HepG2 (cell line): ENCODE data around the gene RYK. TPM values are rescaled to one million over a fixed set of nuclear protein-coding genes. Genes with fewer than 3 reads are reported as not detected.

Source experiments
- ATAC-seq: fragments of 200-7000 bp; cut with Tn5 transposase; 3 replicates; pipeline ENCODE4 v1.9.1; 2020; ENCODE audit warnings: mild to moderate bottlenecking, moderate library complexity
- BruUV-seq: library from RNA; stranded (reverse); fragments of 400-500 nt; replicated peaks from 2 replicates; lab custom pipeline; 2021; lab: Mats Ljungman, UMichigan
- CTCF ChIA-PET: fragments of 300-600 bp; formaldehyde crosslinking; extraction: SDS; loops from one replicate; lab custom pipeline; 2021; ENCODE audit warnings: low total read pairs, inconsistent platforms, low intra/inter-chr PET ratio; lab: Yijun Ruan, JAX
- POLR2A ChIA-PET: fragments of 350-600 bp; sonication (Branson Sonifier 250); formaldehyde crosslinking; loops from one replicate; lab custom pipeline; 2020; ENCODE audit warnings: antibody characterized with exemption, inconsistent platforms; lab: Yijun Ruan, JAX
- DNase-seq: peaks from one replicate; pipeline ENCODE4 v3.0.0-alpha.2; 2015; ENCODE audit warnings: low spot score
- FAIRE-seq: peaks from 3 replicates; lab custom pipeline; 2011; peaks lifted over from hg19 to GRCh38; lab: Jason Lieb, UNC
- H2AFZ ChIP-seq: one replicate; pipeline ENCODE4 v1.6.1; 2011; ENCODE audit warnings: low read length, inconsistent platforms
- H3K27ac ChIP-seq: fragments of 300-600 bp; 3 replicates; pipeline ENCODE4 v1.8.0; 2011; ENCODE audit warnings: mixed run types, mild to moderate bottlenecking, mixed read lengths, low read length, inconsistent platforms; ENCODE audit not compliant: insufficient read depth; ENCODE audit errors: extremely low read length
- H3K27me3 ChIP-seq, 2 experiments: fragments of 200-600 bp in 1 of 2; 2 replicates in 1 of 2; 3 replicates in 1 of 2; pipeline versions ENCODE4 v1.6.0 to v1.8.0; 2011; ENCODE audit warnings: low read length in 2 of 2, mild to moderate bottlenecking in 2 of 2, moderate library complexity in 2 of 2, inconsistent platforms in 1 of 2; ENCODE audit not compliant: insufficient read depth in 2 of 2, control insufficient read depth in 1 of 2
- H3K36me3 ChIP-seq, 2 experiments: fragments of 200-600 bp in 1 of 2; replicated peaks in 1 of 2; 2 replicates in 1 of 2; 3 replicates in 1 of 2; pipeline versions ENCODE4 v1.5.1 to v1.8.0; 2011; ENCODE audit warnings: low read length in 2 of 2, inconsistent platforms in 1 of 2; ENCODE audit not compliant: insufficient read depth in 2 of 2, control insufficient read depth in 1 of 2
- H3K4me1 ChIP-seq: 2 replicates; pipeline ENCODE4 v1.5.1; 2012; ENCODE audit warnings: low read length, inconsistent platforms; ENCODE audit not compliant: insufficient read depth
- H3K4me2 ChIP-seq: 2 replicates; pipeline ENCODE4 v1.6.0; 2011; ENCODE audit warnings: low read depth, low read length, inconsistent platforms
- H3K4me3 ChIP-seq, 3 experiments: fragments of 200-600 bp in 1 of 3; sonication (generic), shearing (Covaris generic) in 1 of 3; replicated peaks in 1 of 3; 2 replicates each; pipeline ENCODE4 v1.5.1; 2011 to 2016; ENCODE audit warnings: low read length in 3 of 3, inconsistent platforms in 2 of 3, low read depth in 2 of 3, mild to moderate bottlenecking in 2 of 3, control low read depth in 1 of 3, mixed read lengths in 1 of 3; ENCODE audit not compliant: insufficient read depth in 1 of 3
- H3K79me2 ChIP-seq: one replicate; pipeline ENCODE4 v1.6.1; 2011; ENCODE audit warnings: low read length, inconsistent platforms; ENCODE audit not compliant: insufficient read depth
- H3K9ac ChIP-seq: 2 replicates; pipeline ENCODE4 v1.6.0; 2011; ENCODE audit warnings: mild to moderate bottlenecking, low read depth, low read length, inconsistent platforms; ENCODE audit not compliant: insufficient read depth
- H3K9me3 ChIP-seq: 2 replicates; pipeline ENCODE4 v1.5.1; 2012; ENCODE audit warnings: mild to moderate bottlenecking, low read length
- H4K20me1 ChIP-seq: 2 replicates; pipeline ENCODE4 v1.6.0; 2011; ENCODE audit warnings: inconsistent platforms, mild to moderate bottlenecking, low read length, moderate library complexity; ENCODE audit not compliant: insufficient read depth
- ISL2 ChIP-seq: sonication (generic); formaldehyde crosslinking; IDR thresholded peaks from 2 replicates; pipeline ENCODE4 v1.5.0; 2020; ENCODE audit warnings: missing genetic modification reagents
- POLR2A ChIP-seq, 2 experiments: IDR thresholded peaks; 2 replicates each; pipeline ENCODE4 v1.6.1; 2011; ENCODE audit warnings: low read depth in 2 of 2, low read length in 2 of 2, mild to moderate bottlenecking in 1 of 2, moderate library complexity in 1 of 2; ENCODE audit not compliant: insufficient read depth in 1 of 2
- POLR2AphosphoS5 ChIP-seq: IDR thresholded peaks from 2 replicates; pipeline ENCODE4 v1.6.1; 2012; ENCODE audit warnings: low read depth, low read length
- SIX4 ChIP-seq: sonication (generic); formaldehyde crosslinking; IDR thresholded peaks from 2 replicates; pipeline ENCODE4 v1.4.0; 2020; ENCODE audit warnings: missing genetic modification reagents
- THAP11 ChIP-seq: IDR thresholded peaks from 2 replicates; pipeline ENCODE4 v1.6.1; 2016; ENCODE audit warnings: missing biosample characterization, missing genetic modification reagents
- ZKSCAN5 ChIP-seq: sonication (generic); formaldehyde crosslinking; IDR thresholded peaks from 2 replicates; pipeline ENCODE4 v1.5.1; 2020; ENCODE audit warnings: mild to moderate bottlenecking, missing genetic modification reagents
- ZNF10 ChIP-seq: sonication (generic); formaldehyde crosslinking; IDR thresholded peaks from 2 replicates; pipeline ENCODE4 v1.4.0; 2020; ENCODE audit warnings: mild to moderate bottlenecking, low read depth, missing genetic modification reagents, borderline replicate concordance
- WGBS: methylation state at CpG from one replicate; pipeline ENCODE4 v1.1.6; 2017; ENCODE audit warnings: low lambda C conversion rate; 5-methylcytosine and 5-hydroxymethylcytosine counted together
- in situ Hi-C: cut with HindIII; loops from 2 replicates; pipeline ENCODE4 v1.10.0; 2017; ENCODE audit warnings: low pct_unique_long_range_greater_than_20kb; ENCODE audit not compliant: extremely low pct_ligation_motif_present
- intact Hi-C: fragments of 100-400 bp; cut with micrococcal nuclease; formaldehyde crosslinking; loops from one replicate; pipeline ENCODE4 v1.10.0; 2022; ENCODE audit not compliant: unreplicated experiment
- polyA plus RNA-seq, 8 experiments: library from polyadenylated mRNA; depleted of rRNA in 3 of 8; stranded (reverse) in 7 of 8; unstranded in 1 of 8; fragments of >200 nt; fragmentation: Illumina TruSeq in 4 of 8; extraction: Trizol in 4 of 8; gene quantifications; 2 replicates each; pipeline versions ENCODE4 v1.2.1 to v1.2.3, GENCODE V29; 2011 to 2016; ENCODE audit warnings: low read depth in 4 of 8, missing spikeins in 1 of 8, mixed read lengths in 1 of 8; ENCODE audit not compliant: insufficient read depth in 1 of 8
- total RNA-seq, 5 experiments: library from RNA; depleted of rRNA; stranded (reverse); fragments of >200 nt; fragmentation: Illumina TruSeq; extraction: Trizol; gene quantifications; 2 replicates each; pipeline ENCODE4 v1.2.3, GENCODE V29; 2016; ENCODE audit warnings: low read depth in 1 of 5
- TF ChIP-seq, protein P1 (sequence below): sonication (generic); formaldehyde crosslinking; IDR thresholded peaks from 2 replicates; pipeline ENCODE4 v1.4.0; 2020; ENCODE audit warnings: missing genetic modification reagents, mild to moderate bottlenecking, borderline replicate concordance
- TF ChIP-seq, protein P2 (sequence below): IDR thresholded peaks from 2 replicates; pipeline ENCODE4 v1.6.1; 2016; ENCODE audit warnings: low read depth, missing genetic modification reagents, missing compliant biosample characterization
- TF ChIP-seq, protein P3 (sequence below): IDR thresholded peaks from 2 replicates; pipeline ENCODE4 v1.6.1; 2018; ENCODE audit warnings: missing genetic modification reagents, mild to moderate bottlenecking, missing compliant biosample characterization

The RYK gene
- total and polyA plus RNA-seq, 2 of the 13 experiments (the other 11 are each of a cell fraction or from before 2014, with no cell fraction given), result 35.0 to 66.2 TPM

DNA sequence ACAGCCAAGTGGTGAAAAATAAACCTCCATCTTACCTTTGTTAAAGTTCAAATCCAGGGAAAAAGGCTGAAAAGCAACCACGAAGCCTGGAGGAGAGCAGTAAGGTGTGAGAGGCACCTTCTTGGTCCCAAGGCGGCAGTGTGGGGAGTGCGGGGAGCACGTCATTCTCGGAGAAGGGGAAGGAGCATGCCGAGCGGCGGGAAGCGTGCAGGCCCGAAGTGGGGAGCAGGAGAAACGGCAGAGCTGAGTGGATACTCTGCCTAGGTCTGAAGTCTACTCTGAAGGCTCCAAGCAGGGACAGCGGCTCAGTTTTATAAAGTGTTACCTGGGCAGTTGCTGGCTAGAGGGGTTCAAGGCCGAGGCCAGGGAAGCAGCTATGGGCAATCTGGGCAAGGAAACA, 96.9 kb downstream of the RYK start:
- BruUV-seq, result no TSS peak
- Histone ChIP-seq H3K36me3 (peaks cover 12 to 51% of the 10 kb centered on the region in 2 experiments), H3K4me1 (no peaks in the 10 kb centered on the region), H3K27me3 (no peaks in the 10 kb centered on the region), H3K9me3 (no peaks in the 10 kb centered on the region), H3K79me2 (no peaks in the 10 kb centered on the region), H3K9ac (no peak overlapping the region), H3K4me3 (no peak overlapping the region), H2AFZ (no peak overlapping the region), H3K27ac (no peak overlapping the region), H3K4me2 (no peak overlapping the region), H4K20me1 (no peaks in the 10 kb centered on the region)
- FAIRE-seq, result no peak
- in situ Hi-C loops, result no loop called here
- no peak for DNase-seq
- intact Hi-C loops, result no loop called here
- ATAC-seq, result no peak
- CTCF ChIA-PET, result no interaction called here
- TF ChIP-seq SIX4 (CRISPR knock-in tag), result no peak
- no peak for TF ChIP-seq POLR2A (IDR thresholded peaks at IDR 0.05; ENCODE audit: insufficient read depth in 1 of 2, low read depth in 2 of 2, low read length in 2 of 2)
- TF ChIP-seq POLR2AphosphoS5, result no peak
- no peak for TF ChIP-seq ISL2
- TF ChIP-seq THAP11, result no peak
- TF ChIP-seq, protein P1, sequence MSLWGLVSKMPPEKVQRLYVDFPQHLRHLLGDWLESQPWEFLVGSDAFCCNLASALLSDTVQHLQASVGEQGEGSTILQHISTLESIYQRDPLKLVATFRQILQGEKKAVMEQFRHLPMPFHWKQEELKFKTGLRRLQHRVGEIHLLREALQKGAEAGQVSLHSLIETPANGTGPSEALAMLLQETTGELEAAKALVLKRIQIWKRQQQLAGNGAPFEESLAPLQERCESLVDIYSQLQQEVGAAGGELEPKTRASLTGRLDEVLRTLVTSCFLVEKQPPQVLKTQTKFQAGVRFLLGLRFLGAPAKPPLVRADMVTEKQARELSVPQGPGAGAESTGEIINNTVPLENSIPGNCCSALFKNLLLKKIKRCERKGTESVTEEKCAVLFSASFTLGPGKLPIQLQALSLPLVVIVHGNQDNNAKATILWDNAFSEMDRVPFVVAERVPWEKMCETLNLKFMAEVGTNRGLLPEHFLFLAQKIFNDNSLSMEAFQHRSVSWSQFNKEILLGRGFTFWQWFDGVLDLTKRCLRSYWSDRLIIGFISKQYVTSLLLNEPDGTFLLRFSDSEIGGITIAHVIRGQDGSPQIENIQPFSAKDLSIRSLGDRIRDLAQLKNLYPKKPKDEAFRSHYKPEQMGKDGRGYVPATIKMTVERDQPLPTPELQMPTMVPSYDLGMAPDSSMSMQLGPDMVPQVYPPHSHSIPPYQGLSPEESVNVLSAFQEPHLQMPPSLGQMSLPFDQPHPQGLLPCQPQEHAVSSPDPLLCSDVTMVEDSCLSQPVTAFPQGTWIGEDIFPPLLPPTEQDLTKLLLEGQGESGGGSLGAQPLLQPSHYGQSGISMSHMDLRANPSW (CRISPR knock-in tag), result no peak
- TF ChIP-seq, protein P2, sequence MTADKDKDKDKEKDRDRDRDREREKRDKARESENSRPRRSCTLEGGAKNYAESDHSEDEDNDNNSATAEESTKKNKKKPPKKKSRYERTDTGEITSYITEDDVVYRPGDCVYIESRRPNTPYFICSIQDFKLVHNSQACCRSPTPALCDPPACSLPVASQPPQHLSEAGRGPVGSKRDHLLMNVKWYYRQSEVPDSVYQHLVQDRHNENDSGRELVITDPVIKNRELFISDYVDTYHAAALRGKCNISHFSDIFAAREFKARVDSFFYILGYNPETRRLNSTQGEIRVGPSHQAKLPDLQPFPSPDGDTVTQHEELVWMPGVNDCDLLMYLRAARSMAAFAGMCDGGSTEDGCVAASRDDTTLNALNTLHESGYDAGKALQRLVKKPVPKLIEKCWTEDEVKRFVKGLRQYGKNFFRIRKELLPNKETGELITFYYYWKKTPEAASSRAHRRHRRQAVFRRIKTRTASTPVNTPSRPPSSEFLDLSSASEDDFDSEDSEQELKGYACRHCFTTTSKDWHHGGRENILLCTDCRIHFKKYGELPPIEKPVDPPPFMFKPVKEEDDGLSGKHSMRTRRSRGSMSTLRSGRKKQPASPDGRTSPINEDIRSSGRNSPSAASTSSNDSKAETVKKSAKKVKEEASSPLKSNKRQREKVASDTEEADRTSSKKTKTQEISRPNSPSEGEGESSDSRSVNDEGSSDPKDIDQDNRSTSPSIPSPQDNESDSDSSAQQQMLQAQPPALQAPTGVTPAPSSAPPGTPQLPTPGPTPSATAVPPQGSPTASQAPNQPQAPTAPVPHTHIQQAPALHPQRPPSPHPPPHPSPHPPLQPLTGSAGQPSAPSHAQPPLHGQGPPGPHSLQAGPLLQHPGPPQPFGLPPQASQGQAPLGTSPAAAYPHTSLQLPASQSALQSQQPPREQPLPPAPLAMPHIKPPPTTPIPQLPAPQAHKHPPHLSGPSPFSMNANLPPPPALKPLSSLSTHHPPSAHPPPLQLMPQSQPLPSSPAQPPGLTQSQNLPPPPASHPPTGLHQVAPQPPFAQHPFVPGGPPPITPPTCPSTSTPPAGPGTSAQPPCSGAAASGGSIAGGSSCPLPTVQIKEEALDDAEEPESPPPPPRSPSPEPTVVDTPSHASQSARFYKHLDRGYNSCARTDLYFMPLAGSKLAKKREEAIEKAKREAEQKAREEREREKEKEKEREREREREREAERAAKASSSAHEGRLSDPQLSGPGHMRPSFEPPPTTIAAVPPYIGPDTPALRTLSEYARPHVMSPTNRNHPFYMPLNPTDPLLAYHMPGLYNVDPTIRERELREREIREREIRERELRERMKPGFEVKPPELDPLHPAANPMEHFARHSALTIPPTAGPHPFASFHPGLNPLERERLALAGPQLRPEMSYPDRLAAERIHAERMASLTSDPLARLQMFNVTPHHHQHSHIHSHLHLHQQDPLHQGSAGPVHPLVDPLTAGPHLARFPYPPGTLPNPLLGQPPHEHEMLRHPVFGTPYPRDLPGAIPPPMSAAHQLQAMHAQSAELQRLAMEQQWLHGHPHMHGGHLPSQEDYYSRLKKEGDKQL (CRISPR knock-in tag), result no peak
- TF ChIP-seq ZNF10 (CRISPR knock-in tag), result no peak
- no peak for TF ChIP-seq ZKSCAN5 (CRISPR knock-in tag)
- TF ChIP-seq, protein P3, sequence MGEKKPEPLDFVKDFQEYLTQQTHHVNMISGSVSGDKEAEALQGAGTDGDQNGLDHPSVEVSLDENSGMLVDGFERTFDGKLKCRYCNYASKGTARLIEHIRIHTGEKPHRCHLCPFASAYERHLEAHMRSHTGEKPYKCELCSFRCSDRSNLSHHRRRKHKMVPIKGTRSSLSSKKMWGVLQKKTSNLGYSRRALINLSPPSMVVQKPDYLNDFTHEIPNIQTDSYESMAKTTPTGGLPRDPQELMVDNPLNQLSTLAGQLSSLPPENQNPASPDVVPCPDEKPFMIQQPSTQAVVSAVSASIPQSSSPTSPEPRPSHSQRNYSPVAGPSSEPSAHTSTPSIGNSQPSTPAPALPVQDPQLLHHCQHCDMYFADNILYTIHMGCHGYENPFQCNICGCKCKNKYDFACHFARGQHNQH (CRISPR knock-in tag), result no peak
- POLR2A ChIA-PET, result no interaction called here
- WGBS, result 96% methylated on average over 13 of the region's 13 CpGs
